Aorta (tissue), 5 donors: ENCODE results near the gene TNS1. TPM values are rescaled to one million over a fixed set of nuclear protein-coding genes. Genes with fewer than 3 reads are reported as not detected.
A peak's percentile ranks its signal among the peaks of the same experiment; 100 is the strongest.

Experiments
- ATAC-seq: fragments of 200-7000 bp; cut with Tn5 transposase; one replicate; pipeline ENCODE4 v1.9.1; 2022; ENCODE audit warnings: moderate library complexity; ENCODE audit not compliant: low FRiP score
- DNase-seq, 2 donors: peaks; one replicate each; pipeline ENCODE4 v3.0.0-alpha.2; 2020
- H3K27ac ChIP-seq, 2 donors: one replicate each; pipeline ENCODE4 v1.5.1; 2013; ENCODE audit warnings: low read length in 2 of 2, mild to moderate bottlenecking in 2 of 2, moderate library complexity in 2 of 2, control low read depth in 1 of 2, inconsistent platforms in 1 of 2, low read depth in 1 of 2
- H3K27me3 ChIP-seq, 2 donors: one replicate each; pipeline ENCODE4 v1.6.1; 2013; ENCODE audit warnings: control low read depth in 1 of 2, low read length in 1 of 2, mild to moderate bottlenecking in 1 of 2, moderate library complexity in 1 of 2; ENCODE audit not compliant: insufficient read depth in 2 of 2, control insufficient read depth in 1 of 2
- H3K36me3 ChIP-seq, 2 donors: one replicate each; pipeline ENCODE4 v1.6.1; 2013; ENCODE audit warnings: control low read depth in 1 of 2, low read length in 1 of 2, mild to moderate bottlenecking in 1 of 2; ENCODE audit not compliant: insufficient read depth in 2 of 2, control insufficient read depth in 1 of 2
- H3K4me1 ChIP-seq, 2 donors: one replicate each; pipeline ENCODE4 v1.6.1; 2013; ENCODE audit warnings: low read length in 2 of 2, control low read depth in 1 of 2, mild to moderate bottlenecking in 1 of 2, moderate library complexity in 1 of 2; ENCODE audit not compliant: insufficient read depth in 2 of 2, control insufficient read depth in 1 of 2
- H3K4me3 ChIP-seq, 2 donors: one replicate each; pipeline ENCODE4 v1.5.1; 2013; ENCODE audit warnings: low read length in 2 of 2, control low read depth in 1 of 2, mild to moderate bottlenecking in 1 of 2
- H3K9me3 ChIP-seq: one replicate; pipeline ENCODE4 v1.6.1; 2013; ENCODE audit warnings: mild to moderate bottlenecking, low read length; ENCODE audit not compliant: control insufficient read depth
- WGBS, 2 donors: extraction: QIAGEN DNeasy Blood & Tissue Kit; methylation state at CpG; one replicate each; pipeline ENCODE4 v1.1.7; 2013; 5-methylcytosine and 5-hydroxymethylcytosine counted together
- intact Hi-C, 2 donors: fragments of 100-400 bp; cut with DNase I; formaldehyde crosslinking; loops; one replicate each; pipeline versions ENCODE4 v1.14.2 to v1.15.0; 2022
- polyA plus RNA-seq, 2 donors: library from polyadenylated mRNA; stranded (reverse); fragments of 200-250 nt; gene quantifications; one replicate each; pipeline ENCODE4 v1.2.3, GENCODE V29; 2013
- total RNA-seq, 2 donors: library from RNA; stranded (reverse); fragmentation: NEBNext Ultra II Directional; extraction: Animal tissue kit (Norgen Biotek cat#: 25700); gene quantifications; one replicate each; pipeline ENCODE4 v1.2.1, GENCODE V29; 2021
- donor health status: healthy with polysubstance abuse.
- donor health status: Bipolar disorder and iron deficiency.
- donor health status: DM: no; HTN: no; CAD: no.
- donor health status: DM: no; HTN: no; CAD: no.
- donor health status: DM: yes; HTN: yes; CAD: no.

The TNS1 gene
- total and polyA plus RNA-seq, 4 donors, result 303 to 1,949 (median 930) TPM

- H3K36me3 ChIP-seq, result no peaks in the 10 kb centered on the region
- WGBS, 2 donors, result 82 to 83% methylated on average over 16 of the region's 16 CpGs
- DNase-seq (no peak), ATAC-seq (no peak)
- no peak overlapping the region for H3K27ac ChIP-seq
- peaks cover 2 to 5% of the 10 kb centered on the region in 2 donors for H3K4me1 ChIP-seq
- intact Hi-C loops, result no loop called here
- H3K9me3 ChIP-seq, result no peaks in the 10 kb centered on the region
- no peaks in the 10 kb centered on the region for H3K27me3 ChIP-seq
- H3K4me3 ChIP-seq, result no peak overlapping the region
Measured at GRCh38 chr2:217958206-217958883, 44.5 kb downstream of the TNS1 start.

GRCh38 chr2:217956586-217957457, 46.0 kb downstream of the TNS1 start:
- DNase-seq (peak in 1 of 2 donors; percentile 88), ATAC-seq (peak; percentile 44)
- WGBS, 2 donors, result 19 to 28% methylated on average over 15 to 16 of the region's 16 CpGs
- intact Hi-C loops, result no loop called here
- Histone ChIP-seq H3K4me1 (peaks cover 2 to 5% of the 10 kb centered on the region in 2 donors), H3K36me3 (no peaks in the 10 kb centered on the region), H3K27ac (peak overlapping the region in 1 of 2 donors; percentile 34), H3K27me3 (no peaks in the 10 kb centered on the region), H3K4me3 (no peak overlapping the region), H3K9me3 (no peaks in the 10 kb centered on the region)

DNA sequence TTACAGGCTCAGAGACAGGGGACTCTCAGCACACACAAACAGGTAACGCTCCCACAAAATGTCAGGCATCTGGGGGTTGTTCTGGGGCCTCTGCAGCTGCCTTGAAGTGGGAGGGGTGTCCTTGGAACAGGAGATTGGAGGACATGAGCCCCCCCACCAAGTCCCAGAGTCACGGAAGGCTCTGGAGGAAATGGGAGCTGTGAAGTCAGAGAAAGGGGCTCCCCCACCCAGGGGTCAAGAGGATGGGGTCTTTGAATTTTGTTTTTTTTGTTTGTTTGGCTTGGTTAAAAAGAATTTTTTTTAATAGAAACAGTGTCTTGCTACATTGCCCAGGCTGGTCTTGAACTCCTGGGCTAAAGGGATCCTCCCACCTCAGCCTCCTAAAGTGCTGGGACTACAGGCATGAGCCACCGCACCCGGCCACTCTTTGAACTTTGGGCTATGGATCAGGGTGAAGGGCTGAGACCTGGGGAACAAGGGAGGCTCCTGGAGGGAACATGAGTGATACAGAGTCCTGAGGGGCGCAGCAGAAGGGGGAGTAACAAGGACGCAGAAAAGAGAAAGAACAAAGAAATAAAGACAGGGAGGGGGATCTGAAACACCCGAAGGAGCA, 46.8 kb downstream of the TNS1 start:
- Histone ChIP-seq H3K27me3 (no peaks in the 10 kb centered on the region), H3K4me3 (no peak overlapping the region), H3K9me3 (no peaks in the 10 kb centered on the region), H3K36me3 (no peaks in the 10 kb centered on the region), H3K27ac (peak overlapping the region; percentile 12 to 89), H3K4me1 (peaks cover 2 to 5% of the 10 kb centered on the region in 2 donors)
- 69 to 82% methylated on average over 7 of the region's 7 CpGs for WGBS, 2 donors
- intact Hi-C loops, result no loop called here
- ATAC-seq, result no peak
- no peak for DNase-seq

DNA sequence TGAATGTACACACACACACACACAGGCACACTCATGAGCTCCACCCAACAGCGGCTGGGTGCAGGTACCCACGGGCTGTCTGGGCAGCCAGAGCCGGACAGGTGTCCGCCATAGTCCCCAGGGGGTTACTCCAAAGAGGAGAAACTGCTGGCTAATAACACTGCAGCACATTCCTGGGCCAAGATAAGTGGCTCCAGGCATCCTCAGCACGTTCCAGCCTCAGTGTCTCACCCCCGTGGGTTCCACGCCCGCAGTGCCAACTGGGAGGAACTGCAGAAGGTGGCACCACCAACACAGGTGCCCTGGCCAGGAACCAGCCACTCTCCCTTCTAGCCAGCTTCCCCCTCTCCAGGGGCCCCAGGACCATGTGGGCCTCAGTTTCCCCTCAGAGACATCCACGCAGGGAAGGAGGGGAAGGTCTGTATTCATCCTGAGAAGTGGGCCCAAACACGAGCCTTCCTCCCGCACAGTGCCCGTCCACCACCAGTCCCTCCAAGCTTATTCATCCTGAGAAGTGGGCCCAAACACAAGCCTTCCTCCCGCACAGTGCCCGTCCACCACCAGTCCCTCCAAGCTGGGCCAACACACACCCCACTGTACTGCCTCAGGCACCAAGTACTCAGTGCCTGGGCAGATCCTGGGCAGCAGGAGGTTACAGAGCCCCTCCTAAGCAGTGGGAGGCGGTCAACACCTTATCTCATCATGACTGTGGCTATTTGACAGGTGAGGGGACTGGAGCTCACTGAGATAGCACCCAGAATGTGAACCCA, 47.6 kb downstream of the TNS1 start:
- Histone ChIP-seq H3K4me1 (peaks cover under 1 to 5% of the 10 kb centered on the region in 2 donors), H3K27me3 (no peaks in the 10 kb centered on the region), H3K9me3 (no peaks in the 10 kb centered on the region), H3K4me3 (no peak overlapping the region), H3K36me3 (no peaks in the 10 kb centered on the region), H3K27ac (peak overlapping the region; percentile 20 to 89)
- intact Hi-C loops, result no loop called here
- 63 to 66% methylated on average over 14 to 15 of the region's 15 CpGs for WGBS, 2 donors
- ATAC-seq (no peak), DNase-seq (no peak)

DNA sequence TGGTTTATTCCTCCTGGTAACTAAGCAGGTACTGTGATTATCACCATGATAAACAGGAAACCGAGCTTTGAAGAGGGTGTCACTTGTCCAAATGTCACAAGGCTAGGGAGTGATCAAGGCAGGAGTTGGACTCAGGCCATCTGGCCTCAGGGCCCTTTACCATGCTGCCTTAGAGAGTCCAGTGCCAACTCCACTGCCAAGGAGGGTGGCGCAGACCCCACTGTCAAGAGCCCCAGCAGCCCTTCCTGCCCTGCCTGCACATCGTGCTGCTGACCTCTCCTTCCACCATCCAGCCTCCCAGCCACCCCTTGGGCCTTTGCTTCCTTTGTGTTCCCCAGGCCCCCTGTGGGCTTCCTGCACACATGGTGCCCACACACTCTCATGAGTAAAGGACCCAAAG, 48.3 kb downstream of the TNS1 start:
- Histone ChIP-seq H3K9me3 (no peaks in the 10 kb centered on the region), H3K4me3 (no peak overlapping the region), H3K36me3 (no peaks in the 10 kb centered on the region), H3K27ac (peak overlapping the region; percentile 79 to 89), H3K27me3 (no peaks in the 10 kb centered on the region), H3K4me1 (peaks cover 0 to 5% of the 10 kb centered on the region in 2 donors)
- intact Hi-C loops, result no loop called here
- DNase-seq (no peak), ATAC-seq (no peak)
- WGBS, 2 donors, result 13 to 19% methylated on average over 3 of the region's 3 CpGs

DNA sequence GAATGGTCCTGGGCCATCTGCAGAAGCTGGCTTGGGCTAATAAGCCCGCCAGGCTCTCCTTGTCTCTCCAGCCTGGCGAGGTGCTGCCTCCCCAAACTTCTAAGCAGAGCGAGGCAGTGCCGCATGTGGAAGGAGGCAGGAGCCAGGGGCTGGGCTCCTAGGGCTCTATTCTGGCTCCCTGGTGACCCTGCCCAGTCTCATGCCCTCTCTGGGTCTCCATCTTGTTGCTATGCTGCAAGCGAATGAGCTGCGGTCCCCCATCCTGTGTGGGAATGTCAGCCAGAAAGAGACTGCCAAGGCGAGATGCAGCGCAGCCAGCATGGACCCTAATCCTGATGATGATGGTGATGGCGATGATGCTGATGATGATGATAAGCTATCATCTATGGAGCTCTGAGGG, 48.7 kb downstream of the TNS1 start:
- peaks cover 0 to 5% of the 10 kb centered on the region in 2 donors for H3K4me1 ChIP-seq
- H3K36me3 ChIP-seq, result no peaks in the 10 kb centered on the region
- 33 to 38% methylated on average over 9 of the region's 9 CpGs for WGBS, 2 donors
- H3K27ac ChIP-seq, result peak overlapping the region; percentile 79 to 89
- no peaks in the 10 kb centered on the region for H3K9me3 ChIP-seq
- no peak for DNase-seq
- no peak overlapping the region for H3K4me3 ChIP-seq
- no peaks in the 10 kb centered on the region for H3K27me3 ChIP-seq
- intact Hi-C loops, result no loop called here
- ATAC-seq, result no peak

DNA sequence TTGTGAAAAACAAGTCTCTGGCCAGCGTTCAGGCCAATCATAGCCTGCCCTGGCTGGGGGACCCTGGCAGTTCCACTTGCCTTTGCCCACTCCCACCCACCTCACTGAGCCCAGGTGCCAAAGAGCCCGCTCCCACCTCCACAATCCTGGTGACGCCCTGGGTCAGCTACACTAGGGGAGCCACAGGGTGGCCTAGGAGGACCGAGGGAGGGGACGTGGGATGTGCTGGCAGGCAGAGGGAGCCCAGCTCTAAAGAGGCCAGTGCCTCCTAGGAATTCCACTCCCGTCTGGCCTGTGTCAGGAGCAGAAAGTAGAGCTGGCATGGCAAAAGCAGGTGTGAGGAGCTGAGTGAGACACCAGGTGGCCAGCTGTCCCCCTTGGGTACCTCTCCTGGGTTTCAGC, 49.3 kb downstream of the TNS1 start:
- DNase-seq, result no peak
- Histone ChIP-seq H3K27me3 (no peaks in the 10 kb centered on the region), H3K9me3 (no peaks in the 10 kb centered on the region), H3K4me3 (no peak overlapping the region), H3K36me3 (no peaks in the 10 kb centered on the region), H3K4me1 (peaks cover 0 to 5% of the 10 kb centered on the region in 2 donors), H3K27ac (peak overlapping the region; percentile 79 to 89)
- intact Hi-C loops, result no loop called here
- WGBS, 2 donors, result 3 to 8% methylated on average over 6 of the region's 6 CpGs
- ATAC-seq, result peak; percentile 61

- Histone ChIP-seq H3K4me3 (no peak overlapping the region), H3K9me3 (no peaks in the 10 kb centered on the region), H3K27ac (peak overlapping the region; percentile 66 to 79), H3K36me3 (no peaks in the 10 kb centered on the region), H3K27me3 (no peaks in the 10 kb centered on the region), H3K4me1 (peaks cover 0 to 5% of the 10 kb centered on the region in 2 donors)
- DNase-seq, result no peak
- peak; percentile 53 for ATAC-seq
- intact Hi-C loops, result no loop called here
- WGBS, 2 donors, result 16 to 17% methylated on average over 7 of the region's 7 CpGs
Measured at GRCh38 chr2:217953011-217953481, 49.7 kb downstream of the TNS1 start.
